Fibroblast of lung (primary cell): ENCODE results near the gene EPHA10. TPM values are rescaled to one million over a fixed set of nuclear protein-coding genes. Genes with fewer than 3 reads are reported as not detected.

Experiments
- DNase-seq, 2 donors: peaks; one replicate each; pipeline versions ENCODE4 v3.0.0 to v3.0.0-alpha.2; 2010; ENCODE audit warnings: low read depth in 2 of 2
- H2AFZ ChIP-seq: 2 replicates; pipeline ENCODE4 v1.5.1; 2012; ENCODE audit warnings: low read length, control low read depth, inconsistent platforms
- H3K27ac ChIP-seq: 2 replicates; pipeline ENCODE4 v1.5.1; 2011; ENCODE audit warnings: low read length, control low read depth; ENCODE audit not compliant: insufficient read depth
- H3K27me3 ChIP-seq: 2 replicates; pipeline ENCODE4 v1.5.1; 2011; ENCODE audit warnings: mild to moderate bottlenecking, low read length; ENCODE audit not compliant: control insufficient read depth, insufficient read depth
- H3K36me3 ChIP-seq: 2 replicates; pipeline ENCODE4 v1.5.1; 2011; ENCODE audit warnings: low read length; ENCODE audit not compliant: control insufficient read depth, insufficient read depth
- H3K4me1 ChIP-seq: 2 replicates; pipeline ENCODE4 v1.5.1; 2011; ENCODE audit warnings: low read length; ENCODE audit not compliant: control insufficient read depth, insufficient read depth; ENCODE audit errors: extremely low read depth
- H3K4me2 ChIP-seq: 2 replicates; pipeline ENCODE4 v1.5.1; 2011; ENCODE audit warnings: low read length, control low read depth; ENCODE audit not compliant: insufficient read depth; ENCODE audit errors: extremely low read depth
- H3K4me3 ChIP-seq, 4 experiments: fragments of 200-600 bp in 1 of 4; sonication (generic) in 1 of 4; replicated peaks in 1 of 4; 2 replicates each; pipeline ENCODE4 v1.5.1; 2011 to 2016; ENCODE audit warnings: low read length in 4 of 4, low read depth in 3 of 4, mild to moderate bottlenecking in 3 of 4, control low read depth in 2 of 4, inconsistent platforms in 1 of 4, mixed read lengths in 1 of 4; ENCODE audit not compliant: insufficient read depth in 1 of 4; ENCODE audit errors: control extremely low read depth in 1 of 4
- H3K79me2 ChIP-seq: 2 replicates; pipeline ENCODE4 v1.5.1; 2012; ENCODE audit warnings: mild to moderate bottlenecking, low read length, inconsistent platforms; ENCODE audit not compliant: control insufficient read depth, insufficient read depth
- H3K9ac ChIP-seq: 2 replicates; pipeline ENCODE4 v1.5.1; 2011; ENCODE audit warnings: mild to moderate bottlenecking, low read length, control low read depth; ENCODE audit not compliant: insufficient read depth
- H3K9me3 ChIP-seq: 2 replicates; pipeline ENCODE4 v1.5.1; 2012; ENCODE audit warnings: low read depth, low read length; ENCODE audit not compliant: control insufficient read depth, insufficient read depth
- H4K20me1 ChIP-seq: 2 replicates; pipeline ENCODE4 v1.5.1; 2011; ENCODE audit warnings: low read length; ENCODE audit not compliant: control insufficient read depth, insufficient read depth; ENCODE audit errors: extremely low read depth
- CTCF ChIP-seq, 2 donors: IDR thresholded peaks in 1 of 2; conservative IDR thresholded peaks in 1 of 2; 1 replicate in 1 of 2; 2 replicates in 1 of 2; pipeline ENCODE4 v1.5.1; 2011 to 2012; ENCODE audit warnings: low read length in 2 of 2, control low read depth in 1 of 2, inconsistent platforms in 1 of 2, low read depth in 1 of 2, mild to moderate bottlenecking in 1 of 2
- EZH2 ChIP-seq: IDR thresholded peaks from 2 replicates; pipeline ENCODE4 v1.5.1; 2012; ENCODE audit warnings: low read length, control low read depth, mild to moderate bottlenecking; ENCODE audit errors: missing control alignments
- polyA plus RNA-seq, 2 donors: library from polyadenylated mRNA; depleted of rRNA in 1 of 2; stranded (reverse) in 1 of 2; unstranded in 1 of 2; fragments of >200 nt; gene quantifications; 2 replicates each; pipeline ENCODE4 v1.2.1, GENCODE V29; 2011 to 2012; ENCODE audit warnings: missing spikeins in 1 of 2
- total RNA-seq: library from RNA; depleted of rRNA; stranded (reverse); fragments of >200 nt; gene quantifications from 2 replicates; pipeline ENCODE4 v1.2.1, GENCODE V29; 2014

The EPHA10 gene
- total and polyA plus RNA-seq, 2 donors (not counting 1 experiment from before 2014, with no cell fraction given) = under 0.01 TPM; not detected in 1

GRCh38 chr1:37714689-37715088 is 50.2 kb downstream of the EPHA10 start:
- H3K27ac ChIP-seq = no peak overlapping the region
- H3K79me2 ChIP-seq = no peaks in the 10 kb centered on the region
- no peaks in the 10 kb centered on the region for H4K20me1 ChIP-seq
- no peaks in the 10 kb centered on the region for H3K4me1 ChIP-seq
- no peaks in the 10 kb centered on the region for H3K27me3 ChIP-seq
- no peak overlapping the region for H3K4me3 ChIP-seq
- H3K9me3 ChIP-seq = no peaks in the 10 kb centered on the region
- no peak for DNase-seq
- H2AFZ ChIP-seq = no peak overlapping the region
- H3K4me2 ChIP-seq = no peak overlapping the region
- no peak for TF ChIP-seq CTCF (conservative IDR thresholded peaks at IDR 0.05 in 1 of 2, IDR thresholded peaks at IDR 0.05 in 1 of 2; ENCODE audit: low read depth in 1 of 2, low read length in 2 of 2)
- no peak for TF ChIP-seq EZH2
- H3K9ac ChIP-seq = no peak overlapping the region
- peaks cover 3% of the 10 kb centered on the region for H3K36me3 ChIP-seq

- no peak overlapping the region for H3K9ac ChIP-seq
- H3K4me3 ChIP-seq = no peak overlapping the region
- H3K36me3 ChIP-seq = peaks cover 5% of the 10 kb centered on the region
- H2AFZ ChIP-seq = no peak overlapping the region
- no peaks in the 10 kb centered on the region for H3K27me3 ChIP-seq
- H3K4me1 ChIP-seq = no peaks in the 10 kb centered on the region
- no peak for TF ChIP-seq EZH2
- TF ChIP-seq CTCF (conservative IDR thresholded peaks at IDR 0.05 in 1 of 2, IDR thresholded peaks at IDR 0.05 in 1 of 2; ENCODE audit: low read depth in 1 of 2, low read length in 2 of 2) = no peak
- H3K4me2 ChIP-seq = no peak overlapping the region
- H4K20me1 ChIP-seq = no peaks in the 10 kb centered on the region
- H3K9me3 ChIP-seq = no peaks in the 10 kb centered on the region
- no peaks in the 10 kb centered on the region for H3K79me2 ChIP-seq
- DNase-seq = no peak
- H3K27ac ChIP-seq = no peak overlapping the region
Observed at GRCh38 chr1:37714226-37714625, 50.7 kb downstream of the EPHA10 start.

GRCh38 chr1:37708471-37708870 is 56.4 kb downstream of the EPHA10 start:
- Histone ChIP-seq H4K20me1 (peaks cover 2% of the 10 kb centered on the region), H3K9me3 (no peaks in the 10 kb centered on the region), H3K4me3 (no peak overlapping the region), H3K4me1 (no peaks in the 10 kb centered on the region), H3K4me2 (no peak overlapping the region), H3K79me2 (no peaks in the 10 kb centered on the region), H3K27me3 (no peaks in the 10 kb centered on the region), H2AFZ (no peak overlapping the region), H3K9ac (no peak overlapping the region), H3K27ac (no peak overlapping the region), H3K36me3 (peaks cover 17% of the 10 kb centered on the region)
- DNase-seq = no peak
- TF ChIP-seq CTCF (conservative IDR thresholded peaks at IDR 0.05 in 1 of 2, IDR thresholded peaks at IDR 0.05 in 1 of 2; ENCODE audit: low read depth in 1 of 2, low read length in 2 of 2) (no peak), EZH2 (no peak)
